A673 (cell line): ENCODE data around the gene NHEJ1. TPM values are rescaled to one million over a fixed set of nuclear protein-coding genes. Genes with fewer than 3 reads are reported as not detected.

ENCODE experiments used
- BruUV-seq: library from RNA; stranded (reverse); fragments of 400-500 nt; replicated peaks from 2 replicates; lab custom pipeline; 2021; lab: Mats Ljungman, UMichigan
- CTCF ChIA-PET: fragments of 300-600 bp; sonication (Branson Sonifier 250); formaldehyde crosslinking; loops from one replicate; lab custom pipeline; 2022; ENCODE audit warnings: antibody characterized with exemption; lab: Charles Lee
- POLR2A ChIA-PET: fragments of 300-600 bp; sonication (Branson Sonifier 250); formaldehyde crosslinking; loops from one replicate; lab custom pipeline; 2022; ENCODE audit warnings: antibody characterized with exemption; ENCODE audit not compliant: low non-redundant PET; lab: Charles Lee
- DNase-seq: peaks from one replicate; pipeline ENCODE4 v3.0.0-alpha.2; 2015; ENCODE audit warnings: low spot score
- H3K27ac ChIP-seq: fragments of 200-600 bp; sonication (generic); 2 replicates; pipeline ENCODE4 v1.5.1; 2016; ENCODE audit warnings: mixed run types, low read depth, mild to moderate bottlenecking, mixed read lengths, antibody characterized with exemption, low read length; ENCODE audit not compliant: poor library complexity, severe bottlenecking
- H3K27me3 ChIP-seq: fragments of 200-600 bp; sonication (generic); replicated peaks from 2 replicates; pipeline ENCODE4 v1.6.1; 2017; ENCODE audit warnings: mixed run types, low read depth, mild to moderate bottlenecking, mixed read lengths, antibody characterized with exemption, low read length; ENCODE audit not compliant: insufficient read depth, poor library complexity
- H3K36me3 ChIP-seq: fragments of 200-600 bp; sonication (generic); 2 replicates; pipeline ENCODE4 v1.6.1; 2016; ENCODE audit warnings: mixed run types, mild to moderate bottlenecking, mixed read lengths, antibody characterized with exemption, low read length; ENCODE audit not compliant: insufficient read depth, poor library complexity, severe bottlenecking
- H3K4me1 ChIP-seq: fragments of 200-600 bp; sonication (generic); 2 replicates; pipeline ENCODE4 v1.6.1; 2017; ENCODE audit warnings: mixed run types, mild to moderate bottlenecking, mixed read lengths, antibody characterized with exemption, low read length; ENCODE audit not compliant: insufficient read depth, poor library complexity, severe bottlenecking
- H3K4me3 ChIP-seq: fragments of 200-600 bp; sonication (generic); 2 replicates; pipeline ENCODE4 v1.5.1; 2016; ENCODE audit warnings: low read depth, mixed run types, mild to moderate bottlenecking, mixed read lengths, low read length; ENCODE audit not compliant: poor library complexity, severe bottlenecking
- H3K9me3 ChIP-seq: fragments of 200-600 bp; sonication (generic); 2 replicates; pipeline ENCODE4 v1.6.1; 2016; ENCODE audit warnings: mixed run types, low read depth, mild to moderate bottlenecking, mixed read lengths, antibody characterized with exemption, low read length; ENCODE audit not compliant: poor library complexity, severe bottlenecking
- EZH2 ChIP-seq: fragments of 200-600 bp; sonication (generic); IDR thresholded peaks from 2 replicates; pipeline ENCODE4 v1.6.1; 2017; ENCODE audit warnings: borderline replicate concordance, low read depth, mild to moderate bottlenecking, mixed read lengths, antibody characterized with exemption, low read length; ENCODE audit not compliant: poor library complexity, severe bottlenecking
- intact Hi-C: fragments of 100-400 bp; cut with micrococcal nuclease; formaldehyde crosslinking; loops from one replicate; pipeline ENCODE4 v1.10.0; 2022; ENCODE audit not compliant: unreplicated experiment
- total RNA-seq: library from RNA; stranded (reverse); gene quantifications from 2 replicates; pipeline ENCODE4 v1.2.3, GENCODE V29; 2021
- TF ChIP-seq, protein P1 (sequence below): fragments of 300-800, 200-600 bp; sonication (generic); conservative IDR thresholded peaks from 2 replicates; pipeline ENCODE4 v1.5.1; 2017; ENCODE audit warnings: low read depth, mild to moderate bottlenecking, antibody characterized with exemption, low read length, moderate library complexity, mixed read lengths

NHEJ1 gene
- total RNA-seq, 1 experiment from 2014 or later: 18.0 TPM

DNA sequence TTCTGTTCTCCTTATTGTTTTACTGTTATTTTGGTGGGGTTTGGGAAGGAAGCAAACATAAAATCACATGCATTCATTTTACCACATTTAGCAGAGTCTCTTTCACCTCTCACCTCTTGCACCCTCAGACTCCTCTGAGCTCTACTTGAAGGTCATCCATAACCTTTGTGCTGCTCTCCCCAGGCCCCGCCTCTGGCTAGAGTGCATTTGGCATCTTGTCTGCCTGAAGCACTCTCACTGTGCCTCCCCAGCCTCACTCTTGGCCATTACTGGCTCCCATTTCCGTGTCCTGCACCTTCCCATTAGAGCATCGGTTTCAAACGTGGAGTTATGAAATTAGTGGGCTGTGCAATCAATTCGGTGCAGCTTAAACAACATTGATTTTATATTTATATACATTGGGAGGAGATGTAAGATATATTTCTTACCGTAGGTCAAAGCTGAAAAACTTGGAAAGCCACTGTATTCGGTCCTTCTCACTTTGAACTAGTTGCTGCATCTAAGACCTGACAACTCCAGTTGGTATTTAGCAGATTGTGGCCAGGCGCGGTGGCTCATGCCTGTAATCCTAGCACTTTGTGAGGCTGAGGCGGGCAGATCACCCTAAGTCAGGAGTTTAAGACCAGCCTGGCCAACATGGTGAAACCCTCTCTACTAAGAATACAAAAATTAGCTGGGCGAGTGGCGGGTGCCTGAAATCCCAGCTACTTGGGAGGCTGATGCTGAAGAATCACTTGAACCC lies 39.0 kb upstream of the NHEJ1 start:
- H3K4me1 ChIP-seq: no peaks in the 10 kb centered on the region
- TF ChIP-seq, protein P1, sequence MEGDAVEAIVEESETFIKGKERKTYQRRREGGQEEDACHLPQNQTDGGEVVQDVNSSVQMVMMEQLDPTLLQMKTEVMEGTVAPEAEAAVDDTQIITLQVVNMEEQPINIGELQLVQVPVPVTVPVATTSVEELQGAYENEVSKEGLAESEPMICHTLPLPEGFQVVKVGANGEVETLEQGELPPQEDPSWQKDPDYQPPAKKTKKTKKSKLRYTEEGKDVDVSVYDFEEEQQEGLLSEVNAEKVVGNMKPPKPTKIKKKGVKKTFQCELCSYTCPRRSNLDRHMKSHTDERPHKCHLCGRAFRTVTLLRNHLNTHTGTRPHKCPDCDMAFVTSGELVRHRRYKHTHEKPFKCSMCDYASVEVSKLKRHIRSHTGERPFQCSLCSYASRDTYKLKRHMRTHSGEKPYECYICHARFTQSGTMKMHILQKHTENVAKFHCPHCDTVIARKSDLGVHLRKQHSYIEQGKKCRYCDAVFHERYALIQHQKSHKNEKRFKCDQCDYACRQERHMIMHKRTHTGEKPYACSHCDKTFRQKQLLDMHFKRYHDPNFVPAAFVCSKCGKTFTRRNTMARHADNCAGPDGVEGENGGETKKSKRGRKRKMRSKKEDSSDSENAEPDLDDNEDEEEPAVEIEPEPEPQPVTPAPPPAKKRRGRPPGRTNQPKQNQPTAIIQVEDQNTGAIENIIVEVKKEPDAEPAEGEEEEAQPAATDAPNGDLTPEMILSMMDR: no peak
- TF ChIP-seq EZH2: no peak
- no peaks in the 10 kb centered on the region for H3K27me3 ChIP-seq
- H3K9me3 ChIP-seq: no peaks in the 10 kb centered on the region
- H3K36me3 ChIP-seq: no peaks in the 10 kb centered on the region
- BruUV-seq: no TSS peak
- ChIA-PET POLR2A (interaction anchor here (0.6 kb wide), 1 partner anchor 17 kb away, joined by 5 read pairs; no protein-coding TSS in a partner anchor), CTCF (interaction anchor here (0.6 kb wide), 1 partner anchor 63 kb away, joined by 3 read pairs; no protein-coding TSS in a partner anchor)
- no peak overlapping the region for H3K27ac ChIP-seq
- DNase-seq: no peak
- intact Hi-C loops: no loop called here
- H3K4me3 ChIP-seq: no peak overlapping the region

DNA sequence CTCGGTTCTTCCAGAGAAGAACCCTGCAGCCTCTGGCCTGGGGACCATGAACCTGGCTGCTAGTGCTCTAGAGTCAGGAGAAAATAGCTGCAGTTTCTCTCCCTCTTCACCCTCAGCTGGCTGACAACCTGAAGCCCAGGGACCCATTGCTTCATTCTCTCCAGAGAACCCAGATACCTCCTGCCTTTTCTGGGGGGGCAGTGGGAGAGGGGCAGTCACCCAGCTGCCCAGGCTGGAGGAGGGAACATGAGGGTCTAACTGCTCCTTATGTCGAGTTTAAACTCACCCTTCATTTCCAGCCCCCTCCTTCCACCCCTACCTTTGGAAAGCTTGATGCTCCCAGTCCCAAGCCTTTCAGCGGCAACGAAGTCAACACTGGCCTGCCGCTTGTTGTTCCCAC lies 38.4 kb upstream of the NHEJ1 start:
- H3K27me3 ChIP-seq: no peaks in the 10 kb centered on the region
- no peaks in the 10 kb centered on the region for H3K36me3 ChIP-seq
- POLR2A ChIA-PET: no interaction called here
- CTCF ChIA-PET: no interaction called here
- H3K4me1 ChIP-seq: no peaks in the 10 kb centered on the region
- no peak overlapping the region for H3K4me3 ChIP-seq
- no peak for DNase-seq
- intact Hi-C loops: no loop called here
- H3K27ac ChIP-seq: no peak overlapping the region
- BruUV-seq: no TSS peak
- H3K9me3 ChIP-seq: no peaks in the 10 kb centered on the region
- TF ChIP-seq EZH2: no peak
- TF ChIP-seq, protein P1: no peak

DNA sequence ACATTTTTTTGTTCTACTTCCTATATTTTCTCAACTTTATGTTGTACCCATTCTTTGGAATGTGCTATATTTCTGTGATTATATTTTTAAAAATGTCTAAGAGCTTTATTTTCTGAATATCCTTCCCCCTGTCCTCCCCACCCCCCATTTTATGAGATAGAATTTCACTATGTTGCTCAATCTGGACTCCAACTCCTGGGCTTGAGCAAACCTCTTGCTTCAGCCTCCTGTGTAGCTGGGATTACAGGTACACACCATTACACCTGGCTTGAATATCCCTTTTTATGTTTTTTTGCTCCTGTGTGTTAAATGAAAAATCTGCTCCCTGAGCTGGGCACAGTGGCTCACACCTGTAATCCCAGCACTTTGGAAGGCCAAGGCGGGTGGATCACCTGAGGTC lies 36.8 kb upstream of the NHEJ1 start:
- no TSS peak for BruUV-seq
- Histone ChIP-seq H3K4me1 (no peaks in the 10 kb centered on the region), H3K9me3 (no peaks in the 10 kb centered on the region), H3K27me3 (no peaks in the 10 kb centered on the region), H3K4me3 (no peak overlapping the region), H3K27ac (no peak overlapping the region), H3K36me3 (no peaks in the 10 kb centered on the region)
- ChIA-PET CTCF (no interaction called here), POLR2A (no interaction called here)
- no peak for DNase-seq
- intact Hi-C loops: no loop called here
- TF ChIP-seq, protein P1: no peak
- TF ChIP-seq EZH2: no peak
